Thyroid gland (tissue), 4 donors: ENCODE data around the gene L3MBTL4. TPM values are rescaled to one million over a fixed set of nuclear protein-coding genes. Genes with fewer than 3 reads are reported as not detected.

Experiments used
- DNase-seq, 2 donors: peaks; one replicate each; pipeline ENCODE4 v3.0.0-alpha.2; 2019
- H3K27ac ChIP-seq, 3 donors: fragments of 200-600 bp; sonication (generic); 1 replicate in 2 of 3; 2 replicates in 1 of 3; pipeline ENCODE4 v1.5.1; 2016 to 2019; ENCODE audit warnings: mild to moderate bottlenecking in 1 of 3, moderate library complexity in 1 of 3
- H3K27me3 ChIP-seq: fragments of 200-600 bp; sonication (generic); one replicate; pipeline ENCODE4 v1.5.1; 2019
- H3K36me3 ChIP-seq, 2 donors: fragments of 200-600 bp; sonication (generic); one replicate each; pipeline ENCODE4 v1.5.1; 2016 to 2019
- H3K4me1 ChIP-seq, 2 donors: fragments of 200-600 bp; sonication (generic); one replicate each; pipeline ENCODE4 v1.5.1; 2017 to 2019
- H3K4me3 ChIP-seq, 3 donors: fragments of 200-600 bp; sonication (generic); replicated peaks in 1 of 3; 1 replicate in 2 of 3; 2 replicates in 1 of 3; pipeline ENCODE4 v1.5.1; 2016; ENCODE audit warnings: mild to moderate bottlenecking in 1 of 3
- H3K9me3 ChIP-seq: fragments of 200-600 bp; sonication (generic); one replicate; pipeline ENCODE4 v1.5.1; 2017
- CTCF ChIP-seq, 6 experiments: fragments of 200-600 bp in 3 of 6; fragments of 450-650 bp in 3 of 6; sonication (generic) in 3 of 6; IDR thresholded peaks; one replicate each; pipeline ENCODE4 v1.5.1; 2016 to 2019; ENCODE audit warnings: antibody characterized with exemption in 6 of 6, mild to moderate bottlenecking in 2 of 6, inconsistent platforms in 1 of 6, moderate library complexity in 1 of 6
- POLR2A ChIP-seq, 2 donors: fragments of 450-650 bp; IDR thresholded peaks; one replicate each; pipeline ENCODE4 v1.6.1; 2017; ENCODE audit warnings: antibody characterized with exemption in 2 of 2, mild to moderate bottlenecking in 2 of 2, moderate library complexity in 1 of 2
- WGBS, 2 donors: methylation state at CpG; one replicate each; pipeline ENCODE4 v1.1.5; 2017; 5-methylcytosine and 5-hydroxymethylcytosine counted together
- intact Hi-C: fragments of 100-400 bp; cut with DNase I; formaldehyde crosslinking; loops from one replicate; pipeline ENCODE4 v1.15.1; 2023
- total RNA-seq, 4 donors: library from RNA; depleted of rRNA; stranded (reverse); fragments of >200 nt; gene quantifications; one replicate each; pipeline ENCODE4 v1.2.3, GENCODE V29; 2016

L3MBTL4 gene
- total RNA-seq, 4 donors from 2014 or later, result 15.2 to 37.1 (median 24.3) TPM

- H3K27me3 ChIP-seq, result no peaks in the 10 kb centered on the region
- H3K4me1 ChIP-seq, result peaks cover 12 to 20% of the 10 kb centered on the region in 2 donors
- no peak overlapping the region for H3K4me3 ChIP-seq
- TF ChIP-seq POLR2A (IDR thresholded peaks at IDR 0.05), result no peak
- intact Hi-C loops, result no loop called here
- no peak for DNase-seq
- no peaks in the 10 kb centered on the region for H3K9me3 ChIP-seq
- no peaks in the 10 kb centered on the region for H3K36me3 ChIP-seq
- 87 to 93% methylated on average over 3 of the region's 3 CpGs for WGBS, 2 donors
- H3K27ac ChIP-seq, result no peak overlapping the region
These were observed 156.8 kb downstream of the L3MBTL4 start for GRCh38 chr18:6257950-6258349.

GRCh38 chr18:6256521-6256920 is 158.2 kb downstream of the L3MBTL4 start:
- Histone ChIP-seq H3K4me3 (no peak overlapping the region), H3K27ac (no peak overlapping the region), H3K36me3 (no peaks in the 10 kb centered on the region), H3K9me3 (no peaks in the 10 kb centered on the region), H3K27me3 (no peaks in the 10 kb centered on the region), H3K4me1 (peaks cover 12 to 20% of the 10 kb centered on the region in 2 donors)
- DNase-seq, result peak in 1 of 2 donors; percentile 10
- intact Hi-C loops, result no loop called here
- no peak for TF ChIP-seq POLR2A (IDR thresholded peaks at IDR 0.05)
- TF ChIP-seq CTCF (IDR thresholded peaks at IDR 0.05), result no peak
- WGBS, 2 donors, result 73 to 83% methylated on average over 10 of the region's 10 CpGs

DNA sequence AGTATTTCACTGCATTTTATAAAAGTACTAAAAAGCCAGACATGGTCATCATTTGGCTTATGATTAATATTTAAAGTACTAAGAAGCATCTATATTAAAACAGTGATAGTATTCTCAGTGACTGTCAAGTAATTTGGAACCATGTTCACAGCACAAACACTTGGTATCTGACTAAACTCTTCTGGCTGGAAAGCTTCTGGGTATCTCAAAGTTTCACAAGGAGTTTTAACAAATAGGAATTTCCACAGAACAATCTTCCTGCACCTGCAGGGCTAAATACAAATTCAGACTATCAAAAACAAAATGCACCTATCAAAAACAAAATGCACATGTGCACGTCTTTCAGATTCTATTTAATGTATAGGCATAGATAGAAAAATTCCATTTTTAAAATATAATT is 158.8 kb downstream of the L3MBTL4 start:
- Histone ChIP-seq H3K9me3 (no peaks in the 10 kb centered on the region), H3K27ac (no peak overlapping the region), H3K36me3 (no peaks in the 10 kb centered on the region), H3K4me1 (peaks cover 12 to 20% of the 10 kb centered on the region in 2 donors), H3K27me3 (no peaks in the 10 kb centered on the region), H3K4me3 (no peak overlapping the region)
- 81 to 94% methylated on average over 1 of the region's 1 CpG for WGBS, 2 donors
- intact Hi-C loops, result no loop called here
- DNase-seq, result no peak
- TF ChIP-seq CTCF (IDR thresholded peaks at IDR 0.05), result no peak
- no peak for TF ChIP-seq POLR2A (IDR thresholded peaks at IDR 0.05)

GRCh38 chr18:6255116-6255705 is 159.5 kb downstream of the L3MBTL4 start:
- intact Hi-C loops, result no loop called here
- peak overlapping the region; percentile 0 to 45 (median 13) for H3K27ac ChIP-seq

DNA sequence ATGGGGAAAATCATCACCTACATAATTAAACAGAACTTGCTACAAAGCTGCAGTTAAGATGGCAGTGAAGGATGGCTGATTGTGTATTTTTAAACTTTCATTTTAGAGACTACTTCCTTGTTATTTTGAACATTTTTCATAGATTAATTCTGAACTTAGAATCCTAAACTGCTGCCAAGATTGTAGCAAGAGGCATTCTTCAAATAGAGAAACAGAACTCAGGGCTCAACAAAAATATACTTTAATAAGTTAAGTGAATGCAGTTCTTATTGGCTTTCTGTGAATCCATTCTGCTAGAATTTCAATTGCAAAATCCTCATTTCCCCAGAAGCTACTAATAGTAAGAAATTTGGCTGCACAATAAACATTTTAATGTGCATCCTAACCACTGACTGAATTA is 160.3 kb downstream of the L3MBTL4 start:
- no peak for DNase-seq
- Histone ChIP-seq H3K4me3 (no peak overlapping the region), H3K9me3 (no peaks in the 10 kb centered on the region), H3K4me1 (peaks cover 12 to 32% of the 10 kb centered on the region in 2 donors), H3K36me3 (no peaks in the 10 kb centered on the region), H3K27me3 (no peaks in the 10 kb centered on the region), H3K27ac (peak overlapping the region; percentile 0 to 45 (median 13))
- intact Hi-C loops, result no loop called here
- no peak for TF ChIP-seq POLR2A (IDR thresholded peaks at IDR 0.05)
- TF ChIP-seq CTCF (IDR thresholded peaks at IDR 0.05), result no peak

More at GRCh38 chr18:6255116-6255705, 159.5 kb downstream of the L3MBTL4 start:
- WGBS, 2 donors, result 56 to 70% methylated on average over 4 of the region's 4 CpGs
- no peak for TF ChIP-seq POLR2A (IDR thresholded peaks at IDR 0.05)
- TF ChIP-seq CTCF (IDR thresholded peaks at IDR 0.05), result no peak
- H3K4me1 ChIP-seq, result peaks cover 12 to 26% of the 10 kb centered on the region in 2 donors
- no peaks in the 10 kb centered on the region for H3K36me3 ChIP-seq
- H3K27me3 ChIP-seq, result no peaks in the 10 kb centered on the region
- no peak overlapping the region for H3K4me3 ChIP-seq
- no peak for DNase-seq
- no peaks in the 10 kb centered on the region for H3K9me3 ChIP-seq
